K562 (cell line): ENCODE measurements around the gene MUC5B. TPM values are rescaled to one million over a fixed set of nuclear protein-coding genes. Genes with fewer than 3 reads are reported as not detected.

ENCODE experiments used
- ATAC-seq: fragments of 200-7000 bp; cut with Tn5 transposase; 3 replicates; pipeline ENCODE4 v1.9.1; 2020; ENCODE audit warnings: moderate library complexity
- BruUV-seq: library from RNA; stranded (reverse); fragments of 400-500 nt; replicated peaks from 2 replicates; lab custom pipeline; 2021; lab: Mats Ljungman, UMichigan
- CTCF ChIA-PET: fragments of 300-600 bp; formaldehyde crosslinking; extraction: SDS; loops from one replicate; lab custom pipeline; 2021; ENCODE audit warnings: low intra/inter-chr PET ratio; lab: Yijun Ruan, JAX
- POLR2A ChIA-PET: fragments of 300-600, 350-650 bp; sonication (Branson Sonifier 250); formaldehyde crosslinking; extraction: SDS; loops from one replicate; lab custom pipeline; 2021; ENCODE audit warnings: antibody characterized with exemption, inconsistent platforms; lab: Yijun Ruan, JAX
- DNase-seq, 4 experiments: peaks; one replicate each; pipeline versions ENCODE4 v3.0.0 to v3.0.0-alpha.2; 2011 to 2018; ENCODE audit warnings: low spot score in 3 of 4, mixed read lengths in 3 of 4; ENCODE audit errors: extremely low read depth in 1 of 4
- FAIRE-seq: peaks from 2 replicates; lab custom pipeline; 2011; peaks lifted over from hg19 to GRCh38; lab: Jason Lieb, UNC
- H2AFZ ChIP-seq: 2 replicates; pipeline ENCODE4 v1.6.0; 2011; ENCODE audit warnings: low read depth, low read length, control low read depth, inconsistent platforms
- H3K27ac ChIP-seq: fragments of 200-600 bp; 3 replicates; pipeline ENCODE4 v1.8.0; 2011; ENCODE audit warnings: low read depth, mild to moderate bottlenecking, control low read depth, inconsistent platforms, low read length, moderate library complexity, mixed read lengths; ENCODE audit errors: extremely low read depth
- H3K27me3 ChIP-seq, 2 experiments: fragments of 300-600 bp in 1 of 2; 2 replicates in 1 of 2; 3 replicates in 1 of 2; pipeline versions ENCODE4 v1.6.0 to v1.8.0; 2011; ENCODE audit warnings: inconsistent platforms in 2 of 2, low read length in 2 of 2, mild to moderate bottlenecking in 1 of 2, mixed read lengths in 1 of 2, moderate library complexity in 1 of 2; ENCODE audit not compliant: control insufficient read depth in 2 of 2, insufficient read depth in 2 of 2
- H3K36me3 ChIP-seq: fragments of 300-600 bp; 3 replicates; pipeline ENCODE4 v1.8.0; 2011; ENCODE audit warnings: mild to moderate bottlenecking, low read length, inconsistent platforms; ENCODE audit not compliant: control insufficient read depth, insufficient read depth
- H3K4me1 ChIP-seq, 2 experiments: fragments of 200-600 bp in 1 of 2; replicated peaks in 1 of 2; 2 replicates in 1 of 2; 3 replicates in 1 of 2; pipeline versions ENCODE4 v1.5.1 to v1.8.0; 2011; ENCODE audit warnings: inconsistent platforms in 2 of 2, low read length in 2 of 2, mild to moderate bottlenecking in 1 of 2, mixed read lengths in 1 of 2, moderate library complexity in 1 of 2; ENCODE audit not compliant: control insufficient read depth in 2 of 2, insufficient read depth in 2 of 2
- H3K4me2 ChIP-seq: 2 replicates; pipeline ENCODE4 v1.6.1; 2011; ENCODE audit warnings: low read length, control low read depth, inconsistent platforms, mixed read lengths; ENCODE audit not compliant: insufficient read depth
- H3K4me3 ChIP-seq: fragments of 200-600 bp; sonication (generic), shearing (Covaris generic); 2 replicates; pipeline ENCODE4 v1.5.1; 2016; ENCODE audit warnings: control low read depth, inconsistent platforms
- H3K79me2 ChIP-seq: fragments of 200-600 bp; 3 replicates; pipeline ENCODE4 v1.8.0; 2011; ENCODE audit warnings: low read length, inconsistent platforms; ENCODE audit not compliant: control insufficient read depth, insufficient read depth
- H3K9ac ChIP-seq, 2 experiments: 2 replicates each; pipeline versions ENCODE4 v1.6.0 to v1.6.1; 2011; ENCODE audit warnings: low read depth in 2 of 2, low read length in 2 of 2, control low read depth in 1 of 2, inconsistent platforms in 1 of 2, mild to moderate bottlenecking in 1 of 2, mixed read lengths in 1 of 2; ENCODE audit not compliant: insufficient read depth in 1 of 2
- H3K9me1 ChIP-seq: one replicate; pipeline ENCODE4 v1.6.0; 2011; ENCODE audit warnings: inconsistent platforms, mild to moderate bottlenecking, low read length, moderate library complexity; ENCODE audit not compliant: control insufficient read depth, insufficient read depth
- H3K9me3 ChIP-seq: replicated peaks from 2 replicates; pipeline ENCODE4 v1.5.1; 2011; ENCODE audit warnings: low read depth, low read length, inconsistent platforms; ENCODE audit not compliant: control insufficient read depth, insufficient read depth
- H4K20me1 ChIP-seq: replicated peaks from 2 replicates; pipeline ENCODE4 v1.6.1; 2011; ENCODE audit warnings: low read length, inconsistent platforms, mixed read lengths; ENCODE audit not compliant: control insufficient read depth, insufficient read depth
- FOSL1 ChIP-seq: fragments of 200-800 bp; sonication (Bioruptor generic); conservative IDR thresholded peaks from 2 replicates; pipeline ENCODE4 v1.6.1; 2016; ENCODE audit warnings: missing genetic modification characterization, missing compliant biosample characterization
- RBM22 ChIP-seq: fragments of 200-400 bp; formaldehyde crosslinking; IDR thresholded peaks from 2 replicates; pipeline ENCODE4 v1.6.1; 2018; ENCODE audit warnings: low read length, low read depth; ENCODE audit not compliant: poor library complexity, severe bottlenecking
- SNIP1 ChIP-seq: fragments of 450-650 bp; IDR thresholded peaks from 2 replicates; pipeline ENCODE4 v1.7.1; 2017; ENCODE audit warnings: low read depth, mild to moderate bottlenecking
- SOX6 ChIP-seq: fragments of 450-650 bp; IDR thresholded peaks from 2 replicates; pipeline ENCODE4 v1.6.1; 2014; ENCODE audit warnings: mild to moderate bottlenecking
- SRSF3 ChIP-seq: fragments of 200-400 bp; formaldehyde crosslinking; IDR thresholded peaks from 2 replicates; pipeline ENCODE4 v1.6.1; 2016; ENCODE audit warnings: mild to moderate bottlenecking, low read length, moderate library complexity; ENCODE audit not compliant: insufficient read depth
- TEAD2 ChIP-seq: fragments of 450-650 bp; IDR thresholded peaks from 2 replicates; pipeline ENCODE4 v1.6.1; 2016; ENCODE audit warnings: missing genetic modification characterization, control low read depth, missing compliant biosample characterization
- ZFP30 ChIP-seq: fragments of 250-450 bp; sonication (Bioruptor Pico); IDR thresholded peaks from 2 replicates; pipeline ENCODE4 v1.8.0; 2022; ENCODE audit warnings: moderate library complexity, mild to moderate bottlenecking, inconsistent platforms, borderline replicate concordance
- ZKSCAN8 ChIP-seq: fragments of 200-800 bp; sonication (Bioruptor generic); IDR thresholded peaks from 2 replicates; pipeline ENCODE4 v1.6.1; 2016; ENCODE audit warnings: missing genetic modification characterization, missing compliant biosample characterization
- ZNF444 ChIP-seq: fragments of 250-450 bp; sonication (Bioruptor Pico); IDR thresholded peaks from 2 replicates; pipeline ENCODE4 v1.4.0; 2020; ENCODE audit warnings: mild to moderate bottlenecking, moderate library complexity
- ZNF586 ChIP-seq: fragments of 450-650 bp; formaldehyde crosslinking; conservative IDR thresholded peaks from 2 replicates; pipeline ENCODE4 v1.4.0; 2020; ENCODE audit warnings: mild to moderate bottlenecking, moderate library complexity
- WGBS: fragments of 100-300 bp; shearing (Covaris generic); methylation state at CpG from one replicate; pipeline ENCODE4 v1.1.6; 2016; ENCODE audit warnings: low coverage, mixed read lengths; ENCODE audit not compliant: insufficient coverage; ENCODE audit errors: missing lambda C conversion rate; 5-methylcytosine and 5-hydroxymethylcytosine counted together
- in situ Hi-C: fragments of 300-500 bp; cut with MboI; formaldehyde crosslinking; loops from 4 replicates; pipeline ENCODE4 v1.15.0; 2018; ENCODE audit warnings: inconsistent platforms, mixed read lengths
- intact Hi-C: fragments of 100-400 bp; cut with micrococcal nuclease; formaldehyde crosslinking; loops from 2 replicates; pipeline ENCODE4 v1.14.2; 2022
- polyA plus RNA-seq, 8 experiments: library from polyadenylated mRNA; depleted of rRNA in 4 of 8; stranded (reverse) in 5 of 8; unstranded in 3 of 8; fragments of >200 nt; fragmentation: Nextera tagmentation in 2 of 8; fragmentation: Illumina TruSeq in 1 of 8; extraction: Ambion mirVana in 2 of 8; extraction: Trizol in 1 of 8; gene quantifications; 2 replicates each; pipeline versions ENCODE4 v1.2.1 to v1.2.3, GENCODE V29; 2011 to 2014; ENCODE audit warnings: inconsistent platforms in 1 of 8, missing spikeins in 1 of 8
- total RNA-seq, 7 experiments: library from RNA; depleted of rRNA in 6 of 7; stranded (reverse); fragments of >200 nt in 6 of 7; fragmentation: Illumina TruSeq in 2 of 7; extraction: Trizol in 2 of 7; gene quantifications; 2 replicates each; pipeline versions ENCODE4 v1.2.1 to v1.2.3, GENCODE V29; 2011 to 2021; ENCODE audit warnings: low replicate concordance in 1 of 7
- TF ChIP-seq, protein P1 (sequence below): fragments of 250-450 bp; sonication (Bioruptor Pico); IDR thresholded peaks from 2 replicates; pipeline ENCODE4 v1.8.0; 2021; ENCODE audit warnings: moderate library complexity, mild to moderate bottlenecking, inconsistent platforms
- TF ChIP-seq, protein P2 (sequence below): sonication (generic); formaldehyde crosslinking; IDR thresholded peaks from 2 replicates; pipeline ENCODE4 v1.8.0; 2022; ENCODE audit warnings: missing genetic modification reagents, mild to moderate bottlenecking, borderline replicate concordance

Gene MUC5B
- total and polyA plus RNA-seq, 9 of the 15 experiments (the other 6 are each of a cell fraction or from before 2014, with no cell fraction given), result 0.04 to 0.95 TPM; not detected in 7

DNA sequence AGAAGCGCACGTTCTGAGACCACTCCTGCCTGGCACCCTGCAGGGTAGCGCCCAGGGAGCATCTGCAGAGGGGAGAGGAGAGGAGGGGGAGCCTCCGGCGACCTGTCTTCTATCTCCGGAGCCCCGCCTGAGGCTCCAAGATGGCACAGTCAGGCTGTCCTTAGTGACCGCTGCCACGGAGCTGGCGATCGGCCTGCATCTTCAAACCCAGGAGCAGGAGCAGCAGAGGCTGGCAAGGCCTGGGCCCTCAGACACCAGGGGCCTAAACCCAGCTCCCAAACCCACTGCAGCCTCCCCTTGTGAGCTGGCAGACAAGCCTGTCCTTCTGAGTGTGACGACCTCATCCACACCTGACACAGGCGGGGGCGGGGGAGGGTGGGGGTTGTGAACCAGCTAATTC, 51.6 kb downstream of the MUC5B start:
- in situ Hi-C loops (no loop called here), intact Hi-C loops (no loop called here)
- FAIRE-seq (no peak), ATAC-seq (no peak), DNase-seq (no peak)
- CTCF ChIA-PET, result no interaction called here
- H3K9me3 ChIP-seq, result no peaks in the 10 kb centered on the region
- H3K36me3 ChIP-seq, result peaks cover 17% of the 10 kb centered on the region; the same call in 2 of the 3 replicates
- H3K27ac ChIP-seq, result no peak overlapping the region
- POLR2A ChIA-PET, result no interaction called here
- BruUV-seq, result no TSS peak
- H3K4me3 ChIP-seq, result no peak overlapping the region
- no peak overlapping the region for H2AFZ ChIP-seq
- peaks cover 8% of the 10 kb centered on the region for H3K9me1 ChIP-seq
- 84% methylated on average over 12 of the region's 14 CpGs for WGBS
- no peaks in the 10 kb centered on the region for H4K20me1 ChIP-seq
- H3K27me3 ChIP-seq, result peaks cover 0 to 7% of the 10 kb centered on the region in 2 experiments; a peak in 1 of 5 replicates
- no peak overlapping the region for H3K4me2 ChIP-seq
- H3K4me1 ChIP-seq, result peaks cover 3 to 27% of the 10 kb centered on the region in 2 experiments; a peak in 4 of 5 replicates
- H3K9ac ChIP-seq, result no peak overlapping the region
- H3K79me2 ChIP-seq, result no peaks in the 10 kb centered on the region
- no peak for TF ChIP-seq ZNF444
- TF ChIP-seq, protein P1, sequence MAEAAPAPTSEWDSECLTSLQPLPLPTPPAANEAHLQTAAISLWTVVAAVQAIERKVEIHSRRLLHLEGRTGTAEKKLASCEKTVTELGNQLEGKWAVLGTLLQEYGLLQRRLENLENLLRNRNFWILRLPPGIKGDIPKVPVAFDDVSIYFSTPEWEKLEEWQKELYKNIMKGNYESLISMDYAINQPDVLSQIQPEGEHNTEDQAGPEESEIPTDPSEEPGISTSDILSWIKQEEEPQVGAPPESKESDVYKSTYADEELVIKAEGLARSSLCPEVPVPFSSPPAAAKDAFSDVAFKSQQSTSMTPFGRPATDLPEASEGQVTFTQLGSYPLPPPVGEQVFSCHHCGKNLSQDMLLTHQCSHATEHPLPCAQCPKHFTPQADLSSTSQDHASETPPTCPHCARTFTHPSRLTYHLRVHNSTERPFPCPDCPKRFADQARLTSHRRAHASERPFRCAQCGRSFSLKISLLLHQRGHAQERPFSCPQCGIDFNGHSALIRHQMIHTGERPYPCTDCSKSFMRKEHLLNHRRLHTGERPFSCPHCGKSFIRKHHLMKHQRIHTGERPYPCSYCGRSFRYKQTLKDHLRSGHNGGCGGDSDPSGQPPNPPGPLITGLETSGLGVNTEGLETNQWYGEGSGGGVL (CRISPR knock-in tag), result no peak
- TF ChIP-seq ZKSCAN8, result no peak
- no peak for TF ChIP-seq RBM22
- no peak for TF ChIP-seq FOSL1 (tag)
- TF ChIP-seq, protein P2, sequence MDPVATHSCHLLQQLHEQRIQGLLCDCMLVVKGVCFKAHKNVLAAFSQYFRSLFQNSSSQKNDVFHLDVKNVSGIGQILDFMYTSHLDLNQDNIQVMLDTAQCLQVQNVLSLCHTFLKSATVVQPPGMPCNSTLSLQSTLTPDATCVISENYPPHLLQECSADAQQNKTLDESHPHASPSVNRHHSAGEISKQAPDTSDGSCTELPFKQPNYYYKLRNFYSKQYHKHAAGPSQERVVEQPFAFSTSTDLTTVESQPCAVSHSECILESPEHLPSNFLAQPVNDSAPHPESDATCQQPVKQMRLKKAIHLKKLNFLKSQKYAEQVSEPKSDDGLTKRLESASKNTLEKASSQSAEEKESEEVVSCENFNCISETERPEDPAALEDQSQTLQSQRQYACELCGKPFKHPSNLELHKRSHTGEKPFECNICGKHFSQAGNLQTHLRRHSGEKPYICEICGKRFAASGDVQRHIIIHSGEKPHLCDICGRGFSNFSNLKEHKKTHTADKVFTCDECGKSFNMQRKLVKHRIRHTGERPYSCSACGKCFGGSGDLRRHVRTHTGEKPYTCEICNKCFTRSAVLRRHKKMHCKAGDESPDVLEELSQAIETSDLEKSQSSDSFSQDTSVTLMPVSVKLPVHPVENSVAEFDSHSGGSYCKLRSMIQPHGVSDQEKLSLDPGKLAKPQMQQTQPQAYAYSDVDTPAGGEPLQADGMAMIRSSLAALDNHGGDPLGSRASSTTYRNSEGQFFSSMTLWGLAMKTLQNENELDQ (CRISPR knock-in tag), result no peak
- TF ChIP-seq SRSF3, result no peak
- no peak for TF ChIP-seq ZNF586 (CRISPR knock-in tag)
- TF ChIP-seq ZFP30 (CRISPR knock-in tag), result no peak
- TF ChIP-seq SOX6, result no peak
- TF ChIP-seq TEAD2 (tag), result no peak
- TF ChIP-seq SNIP1, result no peak
